DOHH2 (cell line): ENCODE results near the gene GARIN6.

Experiments
- H3F3A ChIP-seq: fragments of 200-600 bp; sonication (generic), shearing (Covaris generic); 2 replicates; pipeline ENCODE4 v1.6.0; 2016; ENCODE audit warnings: antibody characterized with exemption, mild to moderate bottlenecking; ENCODE audit not compliant: control insufficient read depth, insufficient read depth
- H3K27ac ChIP-seq: fragments of 200-600 bp; sonication (generic); 2 replicates; pipeline ENCODE4 v1.5.1; 2014; ENCODE audit warnings: low read depth, mild to moderate bottlenecking, low read length, moderate library complexity
- H3K27me3 ChIP-seq: fragments of 200-600 bp; sonication (generic); 2 replicates; pipeline ENCODE4 v1.6.1; 2014; ENCODE audit warnings: mild to moderate bottlenecking, low read length, mixed read lengths; ENCODE audit not compliant: control insufficient read depth
- H3K36me3 ChIP-seq: fragments of 200-600 bp; sonication (generic); 2 replicates; pipeline ENCODE4 v1.6.1; 2014; ENCODE audit warnings: mild to moderate bottlenecking, low read length, moderate library complexity, mixed read lengths; ENCODE audit not compliant: control insufficient read depth
- H3K4me1 ChIP-seq: fragments of 200-600 bp; sonication (generic); 2 replicates; pipeline ENCODE4 v1.6.1; 2014; ENCODE audit warnings: mild to moderate bottlenecking, low read length, mixed read lengths; ENCODE audit not compliant: control insufficient read depth
- H3K4me2 ChIP-seq: fragments of 200-600 bp; sonication (generic); 2 replicates; pipeline ENCODE4 v1.6.0; 2014; ENCODE audit warnings: mild to moderate bottlenecking, low read length, moderate library complexity
- H3K4me3 ChIP-seq: fragments of 200-600 bp; sonication (generic); 2 replicates; pipeline ENCODE4 v1.5.1; 2014; ENCODE audit warnings: mild to moderate bottlenecking, low read length, mixed read lengths
- H3K79me2 ChIP-seq: fragments of 200-600 bp; sonication (generic); 2 replicates; pipeline ENCODE4 v1.6.1; 2014; ENCODE audit warnings: mild to moderate bottlenecking, low read length, mixed read lengths; ENCODE audit not compliant: control insufficient read depth
- H3K9me2 ChIP-seq: fragments of 200-600 bp; sonication (generic); replicated peaks from 2 replicates; pipeline ENCODE4 v1.6.1; 2014; ENCODE audit warnings: mild to moderate bottlenecking, low read length, mixed read lengths; ENCODE audit not compliant: control insufficient read depth
- H3K9me3 ChIP-seq: fragments of 200-600 bp; sonication (generic); 2 replicates; pipeline ENCODE4 v1.6.1; 2014; ENCODE audit warnings: antibody characterized with exemption, low read length, mixed read lengths; ENCODE audit not compliant: control insufficient read depth, insufficient read depth
- H4K20me1 ChIP-seq: fragments of 200-600 bp; sonication (generic); 2 replicates; pipeline ENCODE4 v1.6.0; 2014; ENCODE audit warnings: low read depth, mild to moderate bottlenecking, antibody characterized with exemption, low read length, moderate library complexity; ENCODE audit not compliant: control insufficient read depth, insufficient read depth
- EZH2phosphoT487 ChIP-seq: fragments of 200-600 bp; sonication (generic); IDR thresholded peaks from 2 replicates; pipeline ENCODE4 v1.6.1; 2017; ENCODE audit warnings: borderline replicate concordance, mild to moderate bottlenecking, antibody characterized with exemption, low read length, moderate library complexity, mixed read lengths
- TF ChIP-seq, protein P1 (sequence below): fragments of 200-600 bp; sonication (generic); IDR thresholded peaks from one replicate; pipeline ENCODE4 v1.5.1; 2014; ENCODE audit warnings: antibody characterized with exemption, mild to moderate bottlenecking, low read depth, low read length; ENCODE audit not compliant: poor library complexity, severe bottlenecking

GARIN6 gene

DNA sequence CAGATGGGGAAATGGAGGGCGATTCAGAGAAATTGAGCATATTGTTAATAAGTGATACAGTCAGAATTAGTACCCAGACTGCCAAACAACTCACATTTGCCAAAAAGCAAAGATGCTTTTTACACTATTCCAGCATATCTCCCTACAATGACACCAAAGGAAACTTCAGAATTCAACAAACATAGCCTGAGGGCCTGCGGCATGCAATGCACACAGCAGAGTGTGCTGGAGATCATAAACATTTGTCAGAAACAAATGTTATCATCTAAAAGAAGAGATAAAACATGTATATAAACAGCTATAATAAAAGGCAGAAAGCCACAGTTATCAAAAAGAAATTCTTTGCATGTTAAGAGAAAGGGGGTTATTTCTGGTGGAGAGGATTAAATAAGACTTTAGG lies 20.1 kb upstream of the GARIN6 start:
- no peaks in the 10 kb centered on the region for H3K79me2 ChIP-seq
- no peaks in the 10 kb centered on the region for H3K27me3 ChIP-seq
- no peaks in the 10 kb centered on the region for H3K36me3 ChIP-seq
- H4K20me1 ChIP-seq: no peaks in the 10 kb centered on the region
- 0 out of 2 replicates have a peak, but pooled peaks cover 7% of the 10 kb centered on the region for H3K4me1 ChIP-seq
- TF ChIP-seq, protein P1, sequence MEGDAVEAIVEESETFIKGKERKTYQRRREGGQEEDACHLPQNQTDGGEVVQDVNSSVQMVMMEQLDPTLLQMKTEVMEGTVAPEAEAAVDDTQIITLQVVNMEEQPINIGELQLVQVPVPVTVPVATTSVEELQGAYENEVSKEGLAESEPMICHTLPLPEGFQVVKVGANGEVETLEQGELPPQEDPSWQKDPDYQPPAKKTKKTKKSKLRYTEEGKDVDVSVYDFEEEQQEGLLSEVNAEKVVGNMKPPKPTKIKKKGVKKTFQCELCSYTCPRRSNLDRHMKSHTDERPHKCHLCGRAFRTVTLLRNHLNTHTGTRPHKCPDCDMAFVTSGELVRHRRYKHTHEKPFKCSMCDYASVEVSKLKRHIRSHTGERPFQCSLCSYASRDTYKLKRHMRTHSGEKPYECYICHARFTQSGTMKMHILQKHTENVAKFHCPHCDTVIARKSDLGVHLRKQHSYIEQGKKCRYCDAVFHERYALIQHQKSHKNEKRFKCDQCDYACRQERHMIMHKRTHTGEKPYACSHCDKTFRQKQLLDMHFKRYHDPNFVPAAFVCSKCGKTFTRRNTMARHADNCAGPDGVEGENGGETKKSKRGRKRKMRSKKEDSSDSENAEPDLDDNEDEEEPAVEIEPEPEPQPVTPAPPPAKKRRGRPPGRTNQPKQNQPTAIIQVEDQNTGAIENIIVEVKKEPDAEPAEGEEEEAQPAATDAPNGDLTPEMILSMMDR: no peak
- no peak for TF ChIP-seq EZH2phosphoT487
- no peak overlapping the region for H3K4me2 ChIP-seq
- no peak overlapping the region for H3K27ac ChIP-seq
- peaks cover 22% of the 10 kb centered on the region; the same call in 1 of the 2 replicates for H3K9me3 ChIP-seq
- H3K9me2 ChIP-seq: no peaks in the 10 kb centered on the region
- H3K4me3 ChIP-seq: no peak overlapping the region
- H3F3A ChIP-seq: no peaks in the 10 kb centered on the region

DNA sequence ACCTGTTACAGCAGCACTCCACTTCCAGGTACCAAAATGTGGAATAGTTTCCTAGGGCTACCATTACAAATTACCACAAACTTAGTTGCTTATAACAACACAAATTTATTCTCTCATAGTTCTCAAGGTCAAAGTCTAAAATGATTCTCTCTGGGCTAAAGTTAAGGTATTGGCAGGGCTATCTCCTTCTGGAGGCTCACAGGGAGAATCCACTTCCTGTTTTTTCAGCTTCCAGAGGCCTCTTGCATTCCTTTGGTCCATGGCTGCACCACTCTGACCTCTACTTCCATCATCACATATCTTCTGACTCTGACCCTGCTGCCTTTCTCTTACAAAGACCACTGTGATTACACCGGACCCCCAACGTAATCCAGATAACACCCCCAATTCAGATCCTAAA lies 2.9 kb upstream of the GARIN6 start:
- Histone ChIP-seq H3K4me3 (no peak overlapping the region), H3K36me3 (no peaks in the 10 kb centered on the region), H3K79me2 (no peaks in the 10 kb centered on the region), H3K27ac (no peak overlapping the region), H3K9me3 (peaks cover 10% of the 10 kb centered on the region; the same call in 1 of the 2 replicates), H3K4me1 (no peaks in the 10 kb centered on the region), H4K20me1 (no peaks in the 10 kb centered on the region), H3K27me3 (no peaks in the 10 kb centered on the region), H3K9me2 (no peaks in the 10 kb centered on the region), H3F3A (no peaks in the 10 kb centered on the region), H3K4me2 (no peak overlapping the region)
- no peak for TF ChIP-seq EZH2phosphoT487
- TF ChIP-seq, protein P1: no peak

GRCh38 chr12:99648183-99648582 lies 630 bp downstream of the GARIN6 start:
- peaks cover 9% of the 10 kb centered on the region; the same call in 1 of the 2 replicates for H3K9me3 ChIP-seq
- TF ChIP-seq, protein P1: no peak

DNA sequence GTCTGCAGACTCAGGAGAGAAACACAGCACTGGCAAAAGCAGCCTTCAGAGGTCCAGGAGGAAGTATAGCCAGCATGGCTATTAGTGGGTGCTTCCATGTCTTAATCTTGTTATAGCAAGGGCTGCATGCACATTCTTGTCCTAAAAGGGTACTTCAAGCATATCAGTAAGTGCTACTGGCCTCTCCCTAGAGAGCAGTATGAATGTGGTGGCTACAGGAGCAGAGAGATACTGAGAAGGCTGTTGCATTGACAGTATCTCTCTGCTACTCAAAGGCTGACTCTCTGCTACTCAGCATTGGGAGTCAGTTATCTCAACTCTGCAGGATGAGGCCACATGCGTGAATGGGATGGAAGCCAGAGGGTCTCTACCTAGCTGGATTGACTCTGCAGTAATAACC lies 2.0 kb downstream of the GARIN6 start:
- no peaks in the 10 kb centered on the region for H3K36me3 ChIP-seq
- H4K20me1 ChIP-seq: no peaks in the 10 kb centered on the region
- H3K79me2 ChIP-seq: no peaks in the 10 kb centered on the region
- H3K9me2 ChIP-seq: no peaks in the 10 kb centered on the region
- H3K4me1 ChIP-seq: no peaks in the 10 kb centered on the region
- H3K27me3 ChIP-seq: no peaks in the 10 kb centered on the region
- TF ChIP-seq, protein P1: no peak
- no peak for TF ChIP-seq EZH2phosphoT487
- H3K27ac ChIP-seq: no peak overlapping the region
- no peak overlapping the region for H3K4me2 ChIP-seq
- H3K9me3 ChIP-seq: peaks cover 12% of the 10 kb centered on the region; the same call in 1 of the 2 replicates
- no peak overlapping the region for H3K4me3 ChIP-seq
- H3F3A ChIP-seq: no peaks in the 10 kb centered on the region

More at GRCh38 chr12:99648183-99648582, 630 bp downstream of the GARIN6 start:
- H3K27me3 ChIP-seq: no peaks in the 10 kb centered on the region
- H3K79me2 ChIP-seq: no peaks in the 10 kb centered on the region
- no peaks in the 10 kb centered on the region for H4K20me1 ChIP-seq
- no peaks in the 10 kb centered on the region for H3F3A ChIP-seq
- no peaks in the 10 kb centered on the region for H3K9me2 ChIP-seq
- H3K27ac ChIP-seq: no peak overlapping the region
- H3K4me3 ChIP-seq: no peak overlapping the region
- no peaks in the 10 kb centered on the region for H3K4me1 ChIP-seq
- H3K36me3 ChIP-seq: no peaks in the 10 kb centered on the region
- no peak overlapping the region for H3K4me2 ChIP-seq
